Measurements from ENCODE around the gene GRIP2. TPM values are rescaled to one million over a fixed set of nuclear protein-coding genes. Genes with fewer than 3 reads are reported as not detected.

The GRIP2 gene
- total RNA-seq, 1 experiment from 2014 or later, result 4.5 TPM

DNA sequence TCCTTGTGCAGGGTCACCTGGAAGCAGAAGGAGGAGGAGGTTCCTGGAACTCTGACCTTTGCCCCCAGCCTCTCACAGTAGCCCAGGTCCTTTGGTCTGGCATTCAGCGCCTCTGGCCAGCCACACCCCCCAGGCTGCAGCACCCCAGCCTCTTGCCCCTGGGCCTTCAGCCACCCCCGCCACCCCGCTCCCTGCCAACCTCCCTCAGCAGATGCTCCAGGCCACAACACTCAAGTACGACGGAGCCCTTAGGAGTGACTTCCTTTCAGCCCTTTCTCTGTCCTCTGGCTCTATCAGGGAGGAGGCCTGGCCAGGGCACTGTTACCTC is 45.2 kb downstream of the GRIP2 start:
- no peaks in the 10 kb centered on the region for H3K27me3 Mint-ChIP-seq (ENCODE audit: insufficient read depth, unreplicated experiment)
- H3K9me3 ChIP-seq, result no peaks in the 10 kb centered on the region
- no peaks in the 10 kb centered on the region for H3K27me3 ChIP-seq (replicated peaks; ENCODE audit: control insufficient read depth, insufficient read depth, low read length)
- CTCF ChIA-PET, result interaction anchor here (0.6 kb wide), 1 partner anchor 107 kb away, joined by 5 read pairs; no protein-coding TSS in a partner anchor
- H3K4me3 Mint-ChIP-seq (ENCODE audit: unreplicated experiment), result no peak overlapping the region
- POLR2A ChIA-PET, result no interaction called here
- no peak overlapping the region for H3K4me3 ChIP-seq (ENCODE audit: low read depth, low read length)
- no TSS peak for BruUV-seq (replicated peaks)
- peaks cover 8% of the 10 kb centered on the region for H3K4me1 ChIP-seq
- TF ChIP-seq, protein P1, sequence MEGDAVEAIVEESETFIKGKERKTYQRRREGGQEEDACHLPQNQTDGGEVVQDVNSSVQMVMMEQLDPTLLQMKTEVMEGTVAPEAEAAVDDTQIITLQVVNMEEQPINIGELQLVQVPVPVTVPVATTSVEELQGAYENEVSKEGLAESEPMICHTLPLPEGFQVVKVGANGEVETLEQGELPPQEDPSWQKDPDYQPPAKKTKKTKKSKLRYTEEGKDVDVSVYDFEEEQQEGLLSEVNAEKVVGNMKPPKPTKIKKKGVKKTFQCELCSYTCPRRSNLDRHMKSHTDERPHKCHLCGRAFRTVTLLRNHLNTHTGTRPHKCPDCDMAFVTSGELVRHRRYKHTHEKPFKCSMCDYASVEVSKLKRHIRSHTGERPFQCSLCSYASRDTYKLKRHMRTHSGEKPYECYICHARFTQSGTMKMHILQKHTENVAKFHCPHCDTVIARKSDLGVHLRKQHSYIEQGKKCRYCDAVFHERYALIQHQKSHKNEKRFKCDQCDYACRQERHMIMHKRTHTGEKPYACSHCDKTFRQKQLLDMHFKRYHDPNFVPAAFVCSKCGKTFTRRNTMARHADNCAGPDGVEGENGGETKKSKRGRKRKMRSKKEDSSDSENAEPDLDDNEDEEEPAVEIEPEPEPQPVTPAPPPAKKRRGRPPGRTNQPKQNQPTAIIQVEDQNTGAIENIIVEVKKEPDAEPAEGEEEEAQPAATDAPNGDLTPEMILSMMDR (IDR thresholded peaks at IDR 0.05; ENCODE audit: insufficient read depth in 1 of 2, low read depth in 1 of 2, low read length in 1 of 2, severe bottlenecking in 1 of 2, unreplicated experiment in 1 of 2), result no peak
- no peaks in the 10 kb centered on the region for H3K9me3 Mint-ChIP-seq (ENCODE audit: unreplicated experiment)
- intact Hi-C loops (cut with micrococcal nuclease; ENCODE audit: unreplicated experiment), result no loop called here
- H3K36me3 Mint-ChIP-seq (ENCODE audit: insufficient read depth, unreplicated experiment), result peaks cover 9% of the 10 kb centered on the region
- H3K36me3 ChIP-seq (ENCODE audit: control insufficient read depth, insufficient read depth, low read length), result no peaks in the 10 kb centered on the region
- DNase-seq, result no peak
- H3K4me1 Mint-ChIP-seq (ENCODE audit: low read depth, unreplicated experiment), result peaks cover 7% of the 10 kb centered on the region
- H3K27ac Mint-ChIP-seq (ENCODE audit: unreplicated experiment), result no peak overlapping the region

DNA sequence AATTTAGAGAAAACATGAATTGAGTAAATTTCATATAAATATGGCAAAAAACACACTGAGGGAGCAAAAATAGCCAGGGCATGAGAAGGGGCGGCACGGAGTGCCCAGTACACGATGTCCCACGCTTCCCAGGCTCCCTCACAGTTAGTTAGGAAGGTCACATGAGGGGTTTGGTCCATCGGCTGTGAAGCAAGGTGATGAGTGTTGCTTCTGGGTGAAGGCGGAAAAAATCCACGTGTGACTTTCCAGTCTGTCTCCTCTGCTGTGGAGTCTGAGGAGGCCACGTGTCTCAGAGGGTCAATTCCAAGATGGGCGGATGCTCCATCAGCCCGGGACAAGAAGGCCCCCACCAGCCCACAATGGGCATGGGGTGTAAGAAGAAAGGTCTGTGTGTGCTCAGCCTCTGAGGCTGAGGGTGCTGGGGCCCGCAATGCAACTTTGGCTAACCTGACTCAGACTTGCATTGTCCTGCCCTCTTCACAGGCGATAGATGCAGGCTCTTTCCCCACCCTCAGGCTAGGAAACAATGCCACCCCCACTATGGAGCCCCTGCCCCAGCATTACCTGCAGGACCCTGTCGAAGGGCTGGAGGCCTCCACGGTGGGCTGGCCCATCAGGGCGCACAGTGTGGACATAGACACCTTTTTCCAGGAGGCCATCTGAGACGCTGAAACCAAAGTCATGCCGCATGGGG is 45.7 kb downstream of the GRIP2 start:
- H3K4me3 Mint-ChIP-seq (ENCODE audit: unreplicated experiment), result no peak overlapping the region
- no peaks in the 10 kb centered on the region for H3K9me3 ChIP-seq
- TF ChIP-seq, protein P1 (IDR thresholded peaks at IDR 0.05; ENCODE audit: insufficient read depth in 1 of 2, low read depth in 1 of 2, low read length in 1 of 2, severe bottlenecking in 1 of 2, unreplicated experiment in 1 of 2), result no peak
- peaks cover 8% of the 10 kb centered on the region for H3K4me1 ChIP-seq
- intact Hi-C loops (cut with micrococcal nuclease; ENCODE audit: unreplicated experiment), result no loop called here
- no peak for DNase-seq
- no peaks in the 10 kb centered on the region for H3K36me3 ChIP-seq (ENCODE audit: control insufficient read depth, insufficient read depth, low read length)
- CTCF ChIA-PET, result no interaction called here
- no peaks in the 10 kb centered on the region for H3K27me3 Mint-ChIP-seq (ENCODE audit: insufficient read depth, unreplicated experiment)
- H3K27ac Mint-ChIP-seq (ENCODE audit: unreplicated experiment), result no peak overlapping the region
- POLR2A ChIA-PET, result no interaction called here
- no TSS peak for BruUV-seq (replicated peaks)
- H3K27me3 ChIP-seq (replicated peaks; ENCODE audit: control insufficient read depth, insufficient read depth, low read length), result no peaks in the 10 kb centered on the region
- H3K4me3 ChIP-seq (ENCODE audit: low read depth, low read length), result no peak overlapping the region
- H3K4me1 Mint-ChIP-seq (ENCODE audit: low read depth, unreplicated experiment), result peaks cover 5% of the 10 kb centered on the region
- no peaks in the 10 kb centered on the region for H3K9me3 Mint-ChIP-seq (ENCODE audit: unreplicated experiment)
- peaks cover 9% of the 10 kb centered on the region for H3K36me3 Mint-ChIP-seq (ENCODE audit: insufficient read depth, unreplicated experiment)

DNA sequence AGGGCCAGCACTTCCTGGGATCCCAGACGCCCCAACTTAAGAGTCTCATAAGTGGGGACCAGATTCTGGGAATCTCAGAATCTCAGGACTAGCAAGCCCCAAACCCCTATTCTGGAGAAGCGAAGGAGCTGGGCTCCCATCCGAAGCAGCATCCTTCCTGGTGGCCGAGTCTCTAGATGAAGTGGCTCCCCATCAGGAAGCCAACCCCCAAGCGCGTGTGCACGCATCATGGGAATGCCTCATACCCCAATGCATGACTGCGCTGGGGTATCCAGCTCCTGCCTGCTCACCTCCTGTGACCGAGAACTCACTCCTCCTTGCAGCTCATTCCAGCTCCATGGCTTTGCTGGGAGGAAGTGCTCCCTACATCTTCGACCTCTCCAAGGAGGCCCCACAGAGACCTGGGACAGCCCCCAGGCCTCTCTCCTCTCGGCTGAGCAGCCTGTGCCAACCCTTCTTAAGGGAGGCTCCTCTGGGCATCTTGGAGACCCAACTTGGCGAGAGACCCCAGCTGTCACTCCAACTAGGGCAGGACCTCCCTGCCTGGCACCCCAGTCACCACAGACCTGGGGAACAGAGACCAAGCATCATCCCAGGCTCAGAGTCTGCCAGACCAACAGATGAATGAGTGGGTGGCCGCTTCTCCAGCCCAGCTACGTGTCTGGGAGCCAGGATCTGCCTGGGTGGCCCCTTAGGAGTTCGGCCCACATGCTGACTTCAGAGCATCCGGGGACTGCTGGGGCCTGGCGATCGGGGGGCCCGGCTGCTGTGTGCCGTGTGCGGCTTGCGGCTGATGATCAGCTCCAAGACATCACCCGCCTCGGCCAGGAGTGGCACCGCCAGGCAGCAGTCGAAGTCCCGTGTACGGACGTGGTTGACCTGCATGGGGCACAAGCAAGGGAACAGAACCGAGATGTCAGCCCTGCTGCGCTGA is 46.9 kb downstream of the GRIP2 start:
- DNase-seq, result no peak
- Mint-ChIP-seq H3K27me3 (ENCODE audit: insufficient read depth, unreplicated experiment) (no peaks in the 10 kb centered on the region), H3K9me3 (ENCODE audit: unreplicated experiment) (no peaks in the 10 kb centered on the region), H3K4me3 (ENCODE audit: unreplicated experiment) (no peak overlapping the region), H3K4me1 (ENCODE audit: low read depth, unreplicated experiment) (peaks cover 5% of the 10 kb centered on the region), H3K36me3 (ENCODE audit: insufficient read depth, unreplicated experiment) (peaks cover 9% of the 10 kb centered on the region), H3K27ac (ENCODE audit: unreplicated experiment) (no peak overlapping the region)
- Histone ChIP-seq H3K9me3 (no peaks in the 10 kb centered on the region), H3K4me3 (ENCODE audit: low read depth, low read length) (no peak overlapping the region), H3K4me1 (peaks cover 8% of the 10 kb centered on the region), H3K36me3 (ENCODE audit: control insufficient read depth, insufficient read depth, low read length) (no peaks in the 10 kb centered on the region; the same call in 1 of the 2 replicates), H3K27me3 (replicated peaks; ENCODE audit: control insufficient read depth, insufficient read depth, low read length) (no peaks in the 10 kb centered on the region)
- no TSS peak for BruUV-seq (replicated peaks)
- CTCF ChIA-PET, result interaction anchor here (0.6 kb wide), 1 partner anchor 158 kb away, joined by 3 read pairs; no protein-coding TSS in a partner anchor
- intact Hi-C loops (cut with micrococcal nuclease; ENCODE audit: unreplicated experiment), result no loop called here
- TF ChIP-seq, protein P1 (IDR thresholded peaks at IDR 0.05; ENCODE audit: insufficient read depth in 1 of 2, low read depth in 1 of 2, low read length in 1 of 2, severe bottlenecking in 1 of 2, unreplicated experiment in 1 of 2), result no peak
- POLR2A ChIA-PET, result no interaction called here
